CMK (cell line): ENCODE measurements around the gene FMNL2.

Experiments used
- DNase-seq: peaks from one replicate; pipeline ENCODE4 v3.0.0-alpha.2; 2010; ENCODE audit warnings: low read depth

FMNL2 gene

GRCh38 chr2:152402780-152403759 lies 68.1 kb downstream of the FMNL2 start:
- no peak for DNase-seq

- no peak for DNase-seq
These were observed 70.5 kb downstream of the FMNL2 start for GRCh38 chr2:152405206-152406118.

- no peak for DNase-seq
These were observed 71.3 kb downstream of the FMNL2 start for GRCh38 chr2:152406119-152406835.

- no peak for DNase-seq
These were observed 71.8 kb downstream of the FMNL2 start for GRCh38 chr2:152406836-152407161.

GRCh38 chr2:152407204-152407721 lies 72.3 kb downstream of the FMNL2 start:
- no peak for DNase-seq

- DNase-seq = no peak
These were observed 72.8 kb downstream of the FMNL2 start for GRCh38 chr2:152407806-152408205.

- no peak for DNase-seq
These were observed 73.3 kb downstream of the FMNL2 start for GRCh38 chr2:152408254-152408653.

GRCh38 chr2:152409386-152410164 lies 74.6 kb downstream of the FMNL2 start:
- no peak for DNase-seq

- no peak for DNase-seq
These were observed 75.2 kb downstream of the FMNL2 start for GRCh38 chr2:152410165-152410597.

- no peak for DNase-seq
These were observed 76.2 kb downstream of the FMNL2 start for GRCh38 chr2:152411154-152411553.

GRCh38 chr2:152413228-152414030 lies 78.5 kb downstream of the FMNL2 start:
- no peak for DNase-seq

- DNase-seq = no peak
These were observed 80.3 kb downstream of the FMNL2 start for GRCh38 chr2:152415231-152415642.

GRCh38 chr2:152415796-152416195 lies 80.8 kb downstream of the FMNL2 start:
- no peak for DNase-seq

GRCh38 chr2:152418688-152419087 lies 83.7 kb downstream of the FMNL2 start:
- no peak for DNase-seq

- no peak for DNase-seq
These were observed 85.0 kb downstream of the FMNL2 start for GRCh38 chr2:152419944-152420343.

- no peak for DNase-seq
These were observed 85.4 kb downstream of the FMNL2 start for GRCh38 chr2:152420363-152420762.

- no peak for DNase-seq
These were observed 86.0 kb downstream of the FMNL2 start for GRCh38 chr2:152420936-152421335.

GRCh38 chr2:152421521-152422370 lies 86.8 kb downstream of the FMNL2 start:
- no peak for DNase-seq

GRCh38 chr2:152423684-152424083 lies 88.7 kb downstream of the FMNL2 start:
- no peak for DNase-seq
